GM23338 (cell line): ENCODE results near the gene RGS8.

Experiments
- CREB1 ChIP-seq: fragments of 250-450 bp; sonication (Bioruptor Pico); IDR thresholded peaks from 2 replicates; pipeline ENCODE4 v1.5.0; 2020; ENCODE audit warnings: low read depth, mild to moderate bottlenecking, moderate library complexity
- CTCF ChIP-seq, 2 experiments: fragments of 200-600 bp in 1 of 2; sonication (generic) in 1 of 2; conservative IDR thresholded peaks; 2 replicates each; pipeline versions ENCODE4 v1.5.1 to v1.6.1; 2016 to 2017; ENCODE audit warnings: antibody characterized with exemption in 2 of 2, low read depth in 2 of 2, mild to moderate bottlenecking in 2 of 2, moderate library complexity in 1 of 2
- EZH2 ChIP-seq: fragments of 200-600 bp; sonication (generic); IDR thresholded peaks from one replicate; pipeline ENCODE4 v1.8.0; 2017; ENCODE audit warnings: antibody characterized with exemption, mild to moderate bottlenecking, low read depth; ENCODE audit not compliant: unreplicated experiment
- EZH2phosphoT487 ChIP-seq: fragments of 200-600 bp; sonication (generic); IDR thresholded peaks from one replicate; pipeline ENCODE4 v1.8.1; 2018; ENCODE audit warnings: antibody characterized with exemption; ENCODE audit not compliant: unreplicated experiment
- JUNB ChIP-seq: IDR thresholded peaks from one replicate; pipeline ENCODE4 v1.6.1; 2016; ENCODE audit warnings: antibody characterized with exemption; ENCODE audit not compliant: unreplicated experiment
- NANOG ChIP-seq: IDR thresholded peaks from 2 replicates; pipeline ENCODE4 v1.6.1; 2016; ENCODE audit warnings: antibody characterized with exemption, borderline replicate concordance
- POLR2AphosphoS5 ChIP-seq: IDR thresholded peaks from 2 replicates; pipeline ENCODE4 v1.6.1; 2016; ENCODE audit warnings: antibody characterized with exemption, low read depth
- REST ChIP-seq: IDR thresholded peaks from one replicate; pipeline ENCODE4 v1.6.1; 2018; ENCODE audit warnings: antibody characterized with exemption; ENCODE audit not compliant: unreplicated experiment
- STAT1 ChIP-seq: IDR thresholded peaks from one replicate; pipeline ENCODE4 v1.6.1; 2016; ENCODE audit warnings: antibody characterized with exemption; ENCODE audit not compliant: unreplicated experiment
- ZNF114 ChIP-seq: fragments of 250-450 bp; sonication (Bioruptor Pico); IDR thresholded peaks from 2 replicates; pipeline ENCODE4 v1.5.0; 2020; ENCODE audit warnings: mild to moderate bottlenecking, moderate library complexity
- ZNF331 ChIP-seq: fragments of 250-450 bp; sonication (Bioruptor Pico); IDR thresholded peaks from 2 replicates; pipeline ENCODE4 v1.5.0; 2020; ENCODE audit warnings: low read depth, mild to moderate bottlenecking, moderate library complexity
- TF ChIP-seq, protein P1 (sequence below): IDR thresholded peaks from 2 replicates; pipeline ENCODE4 v1.6.1; 2016; ENCODE audit warnings: antibody characterized with exemption

- TF ChIP-seq CTCF (conservative IDR thresholded peaks at IDR 0.05; ENCODE audit: low read depth in 2 of 2) (no peak), POLR2AphosphoS5 (no peak), REST (no peak), EZH2 (no peak), ZNF114 (no peak), JUNB (no peak), EZH2phosphoT487 (no peak), STAT1 (no peak), CREB1 (CRISPR knock-in tag) (no peak), NANOG (no peak), ZNF331 (CRISPR knock-in tag) (no peak)
- TF ChIP-seq, protein P1, sequence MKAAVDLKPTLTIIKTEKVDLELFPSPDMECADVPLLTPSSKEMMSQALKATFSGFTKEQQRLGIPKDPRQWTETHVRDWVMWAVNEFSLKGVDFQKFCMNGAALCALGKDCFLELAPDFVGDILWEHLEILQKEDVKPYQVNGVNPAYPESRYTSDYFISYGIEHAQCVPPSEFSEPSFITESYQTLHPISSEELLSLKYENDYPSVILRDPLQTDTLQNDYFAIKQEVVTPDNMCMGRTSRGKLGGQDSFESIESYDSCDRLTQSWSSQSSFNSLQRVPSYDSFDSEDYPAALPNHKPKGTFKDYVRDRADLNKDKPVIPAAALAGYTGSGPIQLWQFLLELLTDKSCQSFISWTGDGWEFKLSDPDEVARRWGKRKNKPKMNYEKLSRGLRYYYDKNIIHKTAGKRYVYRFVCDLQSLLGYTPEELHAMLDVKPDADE = no peak
Observed at GRCh38 chr1:182724215-182724614, 39.8 kb upstream of the RGS8 start.
